ENCODE results near the gene WDR45.

GRCh38 chrX:49082271-49082871, 2.7 kb upstream of the WDR45 start:
- TF ChIP-seq EP300 (IDR thresholded peaks at IDR 0.05) (no peak), CTCF (IDR thresholded peaks at IDR 0.05) (no peak)
